H9 (cell line): ENCODE results near the gene CSTF3. TPM values are rescaled to one million over a fixed set of nuclear protein-coding genes. Genes with fewer than 3 reads are reported as not detected.

Source experiments
- DNase-seq: peaks from one replicate; pipeline ENCODE4 v3.0.0-alpha.2; 2017
- H2AFZ ChIP-seq: one replicate; pipeline ENCODE4 v1.6.1; 2013; ENCODE audit warnings: mild to moderate bottlenecking, low read length, control low read depth, moderate library complexity
- H2AK5ac ChIP-seq: 2 replicates; pipeline ENCODE4 v1.6.1; 2013; ENCODE audit warnings: low read length, control low read depth, mixed read lengths; ENCODE audit not compliant: insufficient read length
- H2BK120ac ChIP-seq: one replicate; pipeline ENCODE4 v1.6.1; 2013; ENCODE audit warnings: low read depth, mild to moderate bottlenecking, low read length, control low read depth, inconsistent platforms; ENCODE audit not compliant: poor library complexity, severe bottlenecking
- H2BK12ac ChIP-seq: 2 replicates; pipeline ENCODE4 v1.6.1; 2013; ENCODE audit warnings: low read length, control low read depth, mixed read lengths, low read depth; ENCODE audit not compliant: insufficient read length
- H2BK15ac ChIP-seq: 2 replicates; pipeline ENCODE4 v1.6.1; 2013; ENCODE audit warnings: low read depth, low read length, control low read depth
- H2BK20ac ChIP-seq: one replicate; pipeline ENCODE4 v1.6.1; 2013; ENCODE audit warnings: low read depth, mild to moderate bottlenecking, low read length, control low read depth, inconsistent platforms; ENCODE audit not compliant: poor library complexity, severe bottlenecking
- H2BK5ac ChIP-seq: 2 replicates; pipeline ENCODE4 v1.6.1; 2013; ENCODE audit warnings: low read length, control low read depth, mixed read lengths; ENCODE audit not compliant: insufficient read length
- H3K14ac ChIP-seq: 2 replicates; pipeline ENCODE4 v1.6.1; 2013; ENCODE audit warnings: low read length, control low read depth; ENCODE audit not compliant: insufficient read depth
- H3K18ac ChIP-seq: 2 replicates; pipeline ENCODE4 v1.6.1; 2013; ENCODE audit warnings: low read depth, mild to moderate bottlenecking, mixed read lengths, low read length, control low read depth; ENCODE audit not compliant: insufficient read length
- H3K23ac ChIP-seq: 2 replicates; pipeline ENCODE4 v1.6.1; 2013; ENCODE audit warnings: low read length, control low read depth, mixed read lengths, low read depth; ENCODE audit not compliant: insufficient read length
- H3K23me2 ChIP-seq: 2 replicates; pipeline ENCODE4 v1.6.1; 2013; ENCODE audit warnings: low read depth, mild to moderate bottlenecking, mixed read lengths, low read length, control low read depth; ENCODE audit not compliant: insufficient read length, poor library complexity, severe bottlenecking
- H3K27ac ChIP-seq: 2 replicates; pipeline ENCODE4 v1.5.1; 2013; ENCODE audit warnings: low read length, control low read depth, mixed read lengths, low read depth; ENCODE audit not compliant: insufficient read length
- H3K27me3 ChIP-seq: 2 replicates; pipeline ENCODE4 v1.6.1; 2013; ENCODE audit warnings: low read length, control low read depth, inconsistent platforms; ENCODE audit not compliant: insufficient read depth
- H3K4ac ChIP-seq: 2 replicates; pipeline ENCODE4 v1.6.1; 2013; ENCODE audit warnings: low read depth, mild to moderate bottlenecking, control low read depth, inconsistent platforms, low read length, moderate library complexity
- H3K4me1 ChIP-seq: 2 replicates; pipeline ENCODE4 v1.6.1; 2013; ENCODE audit warnings: low read length, control low read depth, inconsistent platforms; ENCODE audit not compliant: insufficient read depth
- H3K4me2 ChIP-seq: 2 replicates; pipeline ENCODE4 v1.6.1; 2013; ENCODE audit warnings: low read length, control low read depth, mixed read lengths; ENCODE audit not compliant: insufficient read length, insufficient read depth
- H3K56ac ChIP-seq: 2 replicates; pipeline ENCODE4 v1.6.1; 2013; ENCODE audit warnings: low read depth, mild to moderate bottlenecking, mixed read lengths, low read length, control low read depth; ENCODE audit not compliant: insufficient read length
- H3K79me1 ChIP-seq: 2 replicates; pipeline ENCODE4 v1.6.1; 2013; ENCODE audit warnings: low read depth, mild to moderate bottlenecking, moderate library complexity, low read length, control low read depth, inconsistent platforms; ENCODE audit not compliant: insufficient read depth, poor library complexity, severe bottlenecking
- H3K79me2 ChIP-seq: 2 replicates; pipeline ENCODE4 v1.6.1; 2013; ENCODE audit warnings: low read length, control low read depth, inconsistent platforms; ENCODE audit not compliant: insufficient read depth
- H3K9ac ChIP-seq: 2 replicates; pipeline ENCODE4 v1.6.1; 2013; ENCODE audit warnings: low read length, control low read depth, mixed read lengths; ENCODE audit not compliant: insufficient read length; ENCODE audit errors: extremely low read depth
- H3K9me3 ChIP-seq: one replicate; pipeline ENCODE4 v1.6.1; 2013; ENCODE audit warnings: low read depth, low read length, inconsistent platforms; ENCODE audit not compliant: control insufficient read depth
- H3T11ph ChIP-seq: one replicate; pipeline ENCODE4 v1.6.1; 2013; ENCODE audit warnings: mild to moderate bottlenecking, low read length, control low read depth, inconsistent platforms
- H4K20me1 ChIP-seq: one replicate; pipeline ENCODE4 v1.6.1; 2013; ENCODE audit not compliant: control insufficient read depth, insufficient read length, insufficient read depth
- H4K5ac ChIP-seq: 2 replicates; pipeline ENCODE4 v1.6.1; 2013; ENCODE audit warnings: low read depth, mild to moderate bottlenecking, mixed read lengths, low read length, control low read depth; ENCODE audit not compliant: insufficient read length
- H4K8ac ChIP-seq: replicated peaks from 2 replicates; pipeline ENCODE4 v1.6.1; 2013; ENCODE audit warnings: low read length, control low read depth, mixed read lengths, low read depth; ENCODE audit not compliant: insufficient read length
- H4K91ac ChIP-seq: 2 replicates; pipeline ENCODE4 v1.6.1; 2013; ENCODE audit warnings: low read depth, mild to moderate bottlenecking, moderate library complexity, mixed read lengths, low read length, control low read depth; ENCODE audit not compliant: insufficient read length
- H3K27ac Mint-ChIP-seq, 3 experiments: 2 replicates in 2 of 3; 3 replicates in 1 of 3; pipeline ENCODE4 v1.8.0; 2020 to 2021; ENCODE audit warnings: mixed read lengths in 3 of 3, mild to moderate bottlenecking in 1 of 3, moderate library complexity in 1 of 3
- H3K27me3 Mint-ChIP-seq: 2 replicates; pipeline ENCODE4 v1.8.0; 2021; ENCODE audit warnings: low read depth, mild to moderate bottlenecking, moderate library complexity, mixed read lengths
- H3K36me3 Mint-ChIP-seq, 3 experiments: 2 replicates in 2 of 3; 3 replicates in 1 of 3; pipeline ENCODE4 v1.8.0; 2020 to 2021; ENCODE audit warnings: low read depth in 3 of 3, mixed read lengths in 3 of 3; ENCODE audit not compliant: insufficient read depth in 1 of 3
- H3K4me1 Mint-ChIP-seq, 2 experiments: 2 replicates each; pipeline ENCODE4 v1.8.0; 2020; ENCODE audit warnings: mixed read lengths in 2 of 2
- H3K4me3 Mint-ChIP-seq, 2 experiments: 2 replicates in 1 of 2; 3 replicates in 1 of 2; pipeline ENCODE4 v1.8.0; 2020 to 2021; ENCODE audit warnings: mild to moderate bottlenecking in 2 of 2, mixed read lengths in 2 of 2, moderate library complexity in 1 of 2
- H3K9me3 Mint-ChIP-seq, 2 experiments: 2 replicates in 1 of 2; 3 replicates in 1 of 2; pipeline ENCODE4 v1.8.0; 2020; ENCODE audit warnings: mild to moderate bottlenecking in 2 of 2, mixed read lengths in 2 of 2, moderate library complexity in 1 of 2
- CTCF ChIP-seq: fragments of 200-600 bp; sonication (generic); conservative IDR thresholded peaks from 3 replicates; pipeline ENCODE4 v1.8.0; 2021; ENCODE audit warnings: antibody characterized with exemption, mild to moderate bottlenecking
- total RNA-seq: library from RNA; stranded (reverse); gene quantifications from 2 replicates; pipeline ENCODE4 v1.2.1, GENCODE V29; 2021

Gene CSTF3
- total RNA-seq, 1 experiment from 2014 or later = 41.5 TPM

- TF ChIP-seq CTCF = no peak
- peaks cover 6 to 23% (median 10%) of the 10 kb centered on the region in 3 experiments; a peak in 6 of 7 replicates for H3K36me3 Mint-ChIP-seq
- H3K79me2 ChIP-seq = no peaks in the 10 kb centered on the region
Observed at GRCh38 chr11:33109294-33109895, 51.9 kb downstream of the CSTF3 start.

More at GRCh38 chr11:33109294-33109895, 51.9 kb downstream of the CSTF3 start:
- H3K56ac ChIP-seq = no peak overlapping the region
- H2AK5ac ChIP-seq = no peak overlapping the region
- no peaks in the 10 kb centered on the region for H4K20me1 ChIP-seq
- H3K4me3 Mint-ChIP-seq = no peak overlapping the region
- H4K91ac ChIP-seq = no peak overlapping the region
- no peaks in the 10 kb centered on the region for H3K4me1 ChIP-seq
- no peak for DNase-seq
- H3T11ph ChIP-seq = no peak overlapping the region
- no peak overlapping the region for H3K27ac ChIP-seq
- no peak overlapping the region for H2BK12ac ChIP-seq
- no peak overlapping the region for H3K4ac ChIP-seq
- no peak overlapping the region for H2BK15ac ChIP-seq
- no peak overlapping the region for H2BK120ac ChIP-seq
- no peak overlapping the region for H3K23ac ChIP-seq
- H3K27me3 ChIP-seq = no peaks in the 10 kb centered on the region
- H3K9me3 ChIP-seq = no peaks in the 10 kb centered on the region
- no peaks in the 10 kb centered on the region for H3K23me2 ChIP-seq
- no peak overlapping the region for H3K27ac Mint-ChIP-seq
- no peak overlapping the region for H3K18ac ChIP-seq
- no peak overlapping the region for H2BK20ac ChIP-seq
- H3K4me2 ChIP-seq = no peak overlapping the region
- H3K9ac ChIP-seq = no peak overlapping the region
- H2BK5ac ChIP-seq = no peak overlapping the region
- no peaks in the 10 kb centered on the region for H3K27me3 Mint-ChIP-seq
- H3K4me1 Mint-ChIP-seq = no peaks in the 10 kb centered on the region
- H3K14ac ChIP-seq = no peak overlapping the region
- no peak overlapping the region for H4K5ac ChIP-seq
- H2AFZ ChIP-seq = no peak overlapping the region
- no peaks in the 10 kb centered on the region for H3K79me1 ChIP-seq
- no peaks in the 10 kb centered on the region for H3K9me3 Mint-ChIP-seq
- no peak overlapping the region for H4K8ac ChIP-seq
